ENCODE results near the gene GNAI3.

- TF ChIP-seq, protein P1, sequence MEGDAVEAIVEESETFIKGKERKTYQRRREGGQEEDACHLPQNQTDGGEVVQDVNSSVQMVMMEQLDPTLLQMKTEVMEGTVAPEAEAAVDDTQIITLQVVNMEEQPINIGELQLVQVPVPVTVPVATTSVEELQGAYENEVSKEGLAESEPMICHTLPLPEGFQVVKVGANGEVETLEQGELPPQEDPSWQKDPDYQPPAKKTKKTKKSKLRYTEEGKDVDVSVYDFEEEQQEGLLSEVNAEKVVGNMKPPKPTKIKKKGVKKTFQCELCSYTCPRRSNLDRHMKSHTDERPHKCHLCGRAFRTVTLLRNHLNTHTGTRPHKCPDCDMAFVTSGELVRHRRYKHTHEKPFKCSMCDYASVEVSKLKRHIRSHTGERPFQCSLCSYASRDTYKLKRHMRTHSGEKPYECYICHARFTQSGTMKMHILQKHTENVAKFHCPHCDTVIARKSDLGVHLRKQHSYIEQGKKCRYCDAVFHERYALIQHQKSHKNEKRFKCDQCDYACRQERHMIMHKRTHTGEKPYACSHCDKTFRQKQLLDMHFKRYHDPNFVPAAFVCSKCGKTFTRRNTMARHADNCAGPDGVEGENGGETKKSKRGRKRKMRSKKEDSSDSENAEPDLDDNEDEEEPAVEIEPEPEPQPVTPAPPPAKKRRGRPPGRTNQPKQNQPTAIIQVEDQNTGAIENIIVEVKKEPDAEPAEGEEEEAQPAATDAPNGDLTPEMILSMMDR (IDR thresholded peaks at IDR 0.05; ENCODE audit: extremely low read depth in 1 of 2, insufficient read depth in 1 of 2, low read depth in 1 of 2, low read length in 2 of 2) = no peak
- no peak for TF ChIP-seq EZH2 (IDR thresholded peaks at IDR 0.05; ENCODE audit: borderline replicate concordance, low read depth, low read length, severe bottlenecking)
- no peak for TF ChIP-seq POLR2A (IDR thresholded peaks at IDR 0.05; ENCODE audit: low read depth, low read length)
- TF ChIP-seq, protein P2, sequence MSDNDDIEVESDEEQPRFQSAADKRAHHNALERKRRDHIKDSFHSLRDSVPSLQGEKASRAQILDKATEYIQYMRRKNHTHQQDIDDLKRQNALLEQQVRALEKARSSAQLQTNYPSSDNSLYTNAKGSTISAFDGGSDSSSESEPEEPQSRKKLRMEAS (IDR thresholded peaks at IDR 0.05; ENCODE audit: insufficient read depth, insufficient read length) = no peak
These were observed 10.8 kb upstream of the GNAI3 start for GRCh38 chr1:109537450-109538178.

All from endothelial cell of umbilical vein (primary cell).